GM21381 (cell line): ENCODE data around the gene SOX8.

ENCODE experiments used
- ATAC-seq: cut with Tn5 transposase; IDR thresholded peaks from one replicate; pipeline ENCODE4 v1.9.1; 2021; ENCODE audit warnings: mild to moderate bottlenecking, moderate library complexity; ENCODE audit not compliant: unreplicated experiment

The SOX8 gene

DNA sequence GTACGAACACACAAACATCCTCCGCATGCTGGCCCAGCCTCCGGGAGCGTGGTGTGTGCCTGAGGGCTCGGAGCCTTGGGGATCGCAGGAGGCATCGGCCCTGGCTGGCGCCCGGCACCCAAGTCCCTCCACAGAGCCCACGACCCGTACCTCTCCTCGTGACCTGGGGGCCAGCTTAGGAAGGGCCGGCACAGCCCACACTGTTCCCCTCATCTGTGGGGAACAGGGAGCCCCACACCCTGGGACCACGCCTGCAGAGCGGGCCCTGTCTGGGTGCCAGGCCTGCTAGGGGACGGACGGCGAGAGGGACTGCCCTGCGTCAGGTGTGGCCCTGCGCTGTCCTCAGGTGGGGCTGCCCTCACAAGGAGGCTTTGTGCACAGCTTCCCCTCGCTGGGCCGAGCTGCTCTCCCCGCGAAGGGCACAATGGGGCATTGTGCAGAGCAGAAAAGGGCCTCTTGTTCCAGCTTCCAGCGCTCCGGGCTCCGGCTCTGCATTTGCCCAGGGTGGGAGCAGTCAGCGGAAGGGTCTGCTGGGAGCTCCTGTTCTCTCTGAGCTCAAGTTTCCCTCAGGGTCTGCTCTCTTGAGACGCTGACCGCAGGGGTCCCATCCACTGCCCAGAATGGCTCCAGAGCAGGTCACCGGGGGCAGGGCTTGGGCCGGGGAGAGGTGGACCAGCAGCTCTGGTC lies 9.1 kb upstream of the SOX8 start:
- no peak for ATAC-seq

DNA sequence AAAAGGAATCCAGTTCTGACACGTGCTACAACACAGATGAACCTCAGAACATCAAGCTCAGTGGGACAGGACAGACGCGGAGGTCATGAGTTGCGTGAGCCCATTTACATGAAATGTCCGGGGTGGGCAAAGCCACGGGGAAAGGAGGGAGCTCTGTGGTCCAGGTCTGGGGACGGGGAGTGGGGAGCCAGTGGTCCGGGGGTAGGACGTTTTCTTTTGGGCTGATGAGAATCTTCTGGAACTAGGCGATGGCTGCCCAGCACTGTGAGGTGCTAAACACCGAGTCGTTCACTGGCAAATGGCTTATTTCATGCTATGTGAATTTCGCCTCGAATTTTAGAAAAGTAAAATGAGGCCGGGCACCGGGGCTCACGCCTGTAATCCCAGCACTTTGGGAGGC lies 8.2 kb upstream of the SOX8 start:
- ATAC-seq, result no peak

DNA sequence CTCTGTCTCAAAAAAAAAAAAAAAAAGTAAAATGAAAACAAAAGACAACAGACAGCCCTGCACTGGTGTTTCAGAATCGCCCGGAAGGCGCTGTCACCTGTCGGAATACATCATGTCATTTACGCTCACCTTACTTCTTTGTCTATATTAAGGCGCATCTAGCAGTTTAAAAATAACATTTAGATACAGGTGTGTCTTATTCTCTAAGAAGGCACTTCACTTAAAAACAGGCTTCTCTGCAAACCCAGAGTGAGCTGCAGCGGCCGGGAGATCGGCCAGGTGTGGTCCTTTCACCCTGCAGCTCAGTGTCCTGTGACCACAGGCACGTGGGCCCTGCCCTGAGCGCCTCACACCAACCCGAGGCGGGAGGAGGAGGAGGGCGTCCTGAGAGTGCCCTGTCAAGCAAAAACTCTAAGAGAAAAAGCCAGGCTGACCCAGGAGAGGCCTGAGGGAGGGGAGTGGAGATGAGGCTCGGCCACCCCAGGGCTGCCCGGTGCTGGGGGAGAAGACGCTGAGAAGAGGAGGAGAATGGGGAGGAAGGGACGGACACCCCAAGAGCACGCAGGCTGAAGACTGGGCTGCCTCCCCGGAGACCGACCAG lies 7.5 kb upstream of the SOX8 start:
- ATAC-seq, result no peak

DNA sequence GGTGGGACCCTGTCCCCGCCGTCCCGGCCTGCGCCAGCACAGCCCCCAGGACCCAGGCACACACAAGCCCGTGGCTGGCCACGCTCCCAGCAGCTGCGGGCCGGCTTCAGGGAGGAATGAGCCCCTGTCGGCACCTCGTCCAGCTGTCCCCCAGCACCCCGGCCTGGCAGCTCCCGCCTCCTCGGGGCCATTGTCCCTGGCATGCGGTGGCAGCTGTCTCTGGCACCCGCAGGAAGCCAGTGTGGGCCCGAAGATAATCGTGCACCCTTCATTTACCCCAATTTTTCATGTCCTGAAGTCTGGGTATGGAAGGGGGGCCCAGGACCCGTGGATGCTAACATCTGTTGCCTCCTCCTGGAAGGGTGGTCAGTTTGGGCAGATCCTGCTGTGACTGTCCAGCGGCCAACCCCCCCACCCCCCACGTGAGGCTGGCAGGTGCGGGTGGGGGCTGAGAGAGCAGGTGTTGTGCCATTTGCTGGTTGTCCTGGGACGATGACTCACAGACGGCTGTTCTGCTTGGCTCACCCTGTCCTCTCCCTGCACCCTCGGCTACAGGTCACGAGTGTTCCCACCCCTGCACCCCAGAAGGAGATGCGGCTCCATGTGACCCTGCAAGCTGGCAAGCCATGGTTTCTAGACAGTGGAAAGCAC lies 6.8 kb upstream of the SOX8 start:
- no peak for ATAC-seq

DNA sequence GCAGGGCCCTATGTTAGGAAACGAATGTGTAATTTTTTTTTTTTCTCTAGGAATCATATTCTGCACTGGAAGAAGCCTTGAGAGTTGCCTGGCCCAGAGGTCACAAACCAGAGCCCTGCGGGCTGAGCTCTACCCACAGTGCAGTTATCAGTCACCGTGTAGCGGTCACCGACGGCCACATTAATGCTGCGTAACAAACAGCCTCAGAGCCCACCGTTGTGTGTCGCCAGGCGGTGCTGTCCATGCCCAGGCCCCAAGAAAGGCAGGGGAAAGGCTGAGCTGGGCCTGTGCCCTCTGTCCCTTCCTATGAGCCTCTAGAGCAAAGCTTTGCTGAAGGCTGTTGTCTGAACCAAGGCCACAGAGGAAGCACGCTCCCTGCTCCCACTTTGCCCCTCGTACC lies 6.3 kb upstream of the SOX8 start:
- ATAC-seq, result no peak

DNA sequence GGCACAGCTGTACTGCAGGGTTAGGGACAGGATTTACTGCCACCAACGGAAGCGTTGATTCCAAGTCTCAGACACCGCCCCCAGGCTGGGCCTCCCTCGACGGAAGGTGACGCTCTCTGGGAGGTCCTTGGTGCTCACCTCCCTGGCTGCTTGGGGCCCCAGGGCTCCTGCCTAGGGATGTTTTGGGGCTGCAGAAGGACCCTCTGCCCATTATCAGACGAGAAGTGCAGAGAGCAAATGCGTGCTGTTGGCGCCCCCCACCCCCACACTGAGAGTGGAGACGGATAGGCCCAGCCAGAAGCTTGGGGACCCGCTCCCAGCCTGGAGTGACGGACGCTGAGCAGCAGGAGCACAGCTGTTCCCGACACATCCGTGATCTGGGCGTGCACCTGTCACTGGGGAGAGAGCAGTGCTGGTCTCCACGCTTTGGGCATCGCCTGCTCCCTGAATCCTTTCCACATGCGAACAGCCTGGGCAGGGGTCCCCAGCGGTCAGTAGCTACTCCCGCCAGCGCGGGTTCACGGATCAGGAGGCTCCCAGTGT lies 5.1 kb upstream of the SOX8 start:
- no peak for ATAC-seq

DNA sequence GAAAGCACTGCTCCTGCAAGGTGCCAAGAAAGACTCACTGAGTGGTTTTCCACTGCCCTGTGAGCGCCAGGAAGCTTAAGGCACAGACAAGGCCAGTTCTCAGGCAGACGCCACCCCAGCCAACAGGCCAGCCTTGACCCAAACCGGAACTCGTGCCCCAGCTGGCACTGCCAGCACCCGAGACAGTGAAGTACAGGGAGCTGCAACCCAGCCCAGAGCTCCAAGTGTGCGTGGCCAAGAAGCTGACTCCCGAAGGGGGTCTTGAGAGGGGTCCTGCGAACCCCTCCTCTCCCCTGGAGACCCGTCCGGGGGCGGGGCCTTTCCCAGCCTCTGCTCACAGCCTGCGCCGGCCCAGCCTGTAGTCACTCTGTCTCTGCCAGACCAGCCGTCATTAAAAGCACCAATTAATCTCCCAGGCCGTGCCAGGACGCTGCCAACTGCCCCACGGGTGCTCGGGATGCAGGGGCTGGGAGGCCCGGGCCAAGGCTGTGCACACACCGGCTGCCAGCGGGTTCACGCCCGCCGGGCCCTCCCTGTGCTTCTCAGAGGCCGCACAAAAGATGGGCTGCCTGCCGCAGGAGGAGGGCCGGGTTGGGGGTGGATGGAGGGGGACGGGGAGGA lies 4.4 kb upstream of the SOX8 start:
- no peak for ATAC-seq

DNA sequence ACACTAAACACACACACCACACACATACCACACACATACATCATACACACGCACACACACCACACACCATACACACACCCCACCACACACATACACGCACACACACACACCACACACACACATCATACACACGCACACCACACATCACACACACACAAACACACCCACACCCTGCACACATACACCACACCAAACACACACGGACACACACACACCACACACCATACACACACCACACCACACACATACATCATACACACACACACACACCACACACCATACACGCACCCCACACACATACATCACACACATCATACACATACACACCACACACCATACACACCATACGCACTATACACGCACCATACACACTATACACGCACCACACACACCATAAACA lies 3.7 kb upstream of the SOX8 start:
- ATAC-seq, result no peak

DNA sequence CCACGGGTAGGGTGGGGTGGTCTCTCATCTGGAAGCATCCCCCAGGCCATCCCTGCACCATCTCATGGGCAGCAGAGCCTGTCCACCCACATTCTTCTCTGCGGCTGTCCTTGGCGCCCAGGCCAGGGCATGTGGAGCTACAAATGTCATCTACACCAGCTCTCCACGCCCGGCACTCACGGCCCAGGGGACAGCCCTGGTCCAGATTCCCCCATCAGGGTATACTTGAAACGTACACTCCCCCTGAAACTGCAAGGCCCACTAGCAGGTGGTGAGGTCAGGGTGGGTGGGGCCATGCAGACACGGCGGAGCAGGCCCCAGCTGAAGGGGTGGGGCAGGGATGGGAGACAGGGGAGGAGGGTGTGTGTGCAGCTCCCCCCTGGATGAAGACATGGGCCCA lies 3.2 kb upstream of the SOX8 start:
- no peak for ATAC-seq

DNA sequence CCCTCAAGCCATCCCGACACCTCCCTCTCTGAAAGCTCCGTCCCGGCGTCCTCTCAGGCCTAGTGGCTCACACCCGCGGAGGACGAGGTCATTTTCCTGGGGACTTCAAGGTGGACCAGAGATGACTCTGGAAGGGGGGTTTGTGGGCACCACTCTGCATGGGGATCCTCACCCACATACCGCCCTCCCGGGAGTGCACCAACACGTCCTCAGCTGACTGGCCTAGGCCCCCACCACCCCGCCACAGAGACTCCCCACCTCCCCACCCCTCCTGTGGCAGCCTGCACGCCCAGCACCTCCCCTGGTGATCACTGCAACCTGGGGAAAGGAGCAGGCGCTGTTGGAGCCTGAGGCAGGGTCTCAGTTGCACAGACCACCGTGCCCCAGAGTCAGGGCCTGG lies 2.4 kb upstream of the SOX8 start:
- no peak for ATAC-seq

DNA sequence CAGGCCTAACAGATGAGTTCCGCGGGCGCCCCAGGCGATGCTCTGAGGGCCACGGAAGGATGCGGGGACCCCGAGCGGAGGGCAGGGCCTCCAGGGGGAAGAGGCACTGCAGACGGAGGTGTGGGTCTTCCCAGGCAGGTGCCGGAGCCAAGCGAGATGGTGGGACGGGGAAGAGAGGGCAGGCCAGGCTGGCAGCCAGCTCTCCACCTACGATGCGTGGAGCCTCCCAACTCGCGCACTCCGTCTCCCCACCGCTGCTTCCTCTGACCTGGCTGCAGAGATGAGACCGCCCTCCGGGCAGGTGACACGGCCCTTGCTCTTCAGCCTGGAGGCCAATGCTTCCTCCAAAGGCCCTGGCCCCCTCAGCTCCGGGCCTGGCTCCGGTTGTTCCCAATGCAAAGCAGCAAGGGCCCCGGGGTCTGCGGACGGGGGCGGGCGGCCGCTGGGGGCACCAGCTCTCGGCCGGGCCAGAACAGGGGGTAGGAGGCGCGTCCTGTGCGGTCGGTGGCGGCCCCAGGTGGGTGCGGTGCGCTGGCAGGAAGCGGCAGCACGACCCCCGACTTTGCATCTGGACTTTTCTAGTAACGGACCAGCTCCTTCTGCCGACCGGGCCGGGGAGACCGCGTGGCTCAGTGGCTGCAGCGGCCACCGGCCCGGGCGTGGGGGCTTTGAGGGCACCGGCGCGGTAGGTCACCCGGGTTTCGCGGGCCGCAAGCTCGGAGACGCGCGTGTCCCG lies 1.5 kb upstream of the SOX8 start:
- no peak for ATAC-seq

DNA sequence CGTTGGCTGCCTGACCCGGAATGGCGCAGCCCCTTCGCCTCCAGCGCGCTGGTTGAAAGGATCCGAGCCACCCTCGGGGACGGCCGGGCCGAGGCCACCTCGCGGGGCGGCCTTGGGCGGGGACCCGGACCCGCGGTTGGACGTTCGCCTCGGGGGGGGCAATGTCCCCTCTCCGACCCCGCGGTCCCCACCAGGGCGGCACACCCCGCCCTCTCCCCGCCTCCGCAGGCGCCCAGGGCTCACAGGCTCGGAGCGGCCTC lies 1.0 kb upstream of the SOX8 start:
- no peak for ATAC-seq

DNA sequence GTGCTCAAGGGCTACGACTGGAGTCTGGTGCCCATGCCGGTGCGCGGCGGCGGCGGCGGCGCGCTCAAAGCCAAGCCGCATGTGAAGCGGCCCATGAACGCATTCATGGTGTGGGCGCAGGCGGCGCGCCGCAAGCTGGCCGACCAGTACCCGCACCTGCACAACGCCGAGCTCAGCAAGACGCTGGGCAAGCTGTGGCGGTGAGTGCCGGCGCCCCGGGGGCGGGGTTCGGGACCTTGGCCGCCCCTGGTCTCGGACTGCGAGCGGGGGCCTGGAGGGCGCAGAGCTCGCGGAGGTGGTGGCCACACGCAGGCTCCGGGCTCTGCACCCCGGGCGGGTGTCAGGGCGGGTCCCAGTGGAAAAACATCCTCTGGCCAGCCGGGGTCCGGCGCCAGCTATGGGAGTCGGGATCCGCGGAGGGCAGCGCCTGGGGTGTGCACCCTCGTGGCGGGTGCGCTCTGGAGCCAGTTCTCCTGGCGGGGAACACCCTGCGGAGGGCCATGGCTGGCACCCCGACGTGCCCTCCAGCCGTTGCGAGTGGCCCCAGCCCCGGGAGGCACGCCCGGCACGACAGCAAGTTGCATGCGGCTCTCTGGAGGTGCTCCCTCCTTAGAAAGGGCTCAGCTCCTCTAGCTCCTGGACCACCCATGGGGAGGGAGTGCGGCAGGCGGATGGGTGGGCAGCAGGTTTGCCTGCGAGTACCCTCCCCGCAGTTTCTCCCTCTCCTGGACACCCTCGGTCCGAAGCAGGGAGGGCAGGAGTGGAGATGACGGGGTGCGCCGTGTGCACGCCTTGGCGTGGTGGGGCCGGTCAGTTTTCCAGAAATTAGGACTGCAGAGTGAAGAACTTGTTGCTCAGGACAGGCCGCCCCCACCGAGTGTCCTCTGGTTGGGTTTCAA lies 824 bp downstream of the SOX8 start:
- no peak for ATAC-seq

DNA sequence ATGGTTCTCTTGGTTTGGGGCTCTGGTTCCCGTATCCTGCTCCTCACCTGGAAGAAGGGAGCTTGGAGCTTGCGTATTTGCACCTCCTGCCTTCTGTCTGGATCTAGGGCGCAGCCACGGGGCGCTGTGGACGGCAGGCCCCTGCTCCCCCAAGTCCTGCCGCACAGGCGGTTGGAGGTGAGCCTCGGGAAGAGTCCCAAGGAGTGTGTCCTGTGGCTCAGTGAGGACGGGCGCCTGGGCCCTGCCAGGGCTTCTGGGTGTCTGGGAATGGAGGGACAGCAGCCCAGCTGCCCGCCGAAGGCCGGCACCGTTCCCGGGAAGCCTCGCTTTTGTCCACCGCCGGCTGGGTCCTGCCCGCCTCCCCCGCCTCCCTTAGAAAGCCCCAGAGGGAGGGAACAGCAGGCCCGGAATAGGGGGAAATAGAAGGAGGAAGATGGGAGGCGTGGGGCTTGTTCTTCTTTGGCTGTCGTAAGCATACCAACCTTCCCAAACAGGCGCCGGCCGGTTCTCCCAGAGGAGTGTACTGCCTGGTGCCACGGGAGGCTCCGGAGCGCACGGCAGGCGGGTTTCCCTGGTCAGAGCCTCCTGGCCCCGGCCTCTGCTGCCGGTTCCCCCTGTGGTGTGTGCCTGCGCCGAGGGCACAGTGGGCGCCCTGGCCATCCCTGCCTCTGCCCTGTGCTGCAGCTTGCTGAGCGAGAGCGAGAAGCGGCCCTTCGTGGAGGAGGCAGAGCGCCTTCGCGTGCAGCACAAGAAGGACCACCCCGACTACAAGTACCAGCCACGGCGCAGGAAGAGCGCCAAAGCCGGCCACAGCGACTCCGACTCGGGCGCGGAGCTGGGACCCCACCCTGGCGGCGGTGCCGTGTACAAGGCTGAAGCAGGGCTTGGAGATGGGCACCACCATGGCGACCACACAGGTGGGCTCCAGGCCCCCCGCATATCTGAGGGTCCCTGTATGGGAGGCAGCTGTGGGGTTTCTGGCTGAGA lies 1.8 kb downstream of the SOX8 start:
- ATAC-seq, result no peak

DNA sequence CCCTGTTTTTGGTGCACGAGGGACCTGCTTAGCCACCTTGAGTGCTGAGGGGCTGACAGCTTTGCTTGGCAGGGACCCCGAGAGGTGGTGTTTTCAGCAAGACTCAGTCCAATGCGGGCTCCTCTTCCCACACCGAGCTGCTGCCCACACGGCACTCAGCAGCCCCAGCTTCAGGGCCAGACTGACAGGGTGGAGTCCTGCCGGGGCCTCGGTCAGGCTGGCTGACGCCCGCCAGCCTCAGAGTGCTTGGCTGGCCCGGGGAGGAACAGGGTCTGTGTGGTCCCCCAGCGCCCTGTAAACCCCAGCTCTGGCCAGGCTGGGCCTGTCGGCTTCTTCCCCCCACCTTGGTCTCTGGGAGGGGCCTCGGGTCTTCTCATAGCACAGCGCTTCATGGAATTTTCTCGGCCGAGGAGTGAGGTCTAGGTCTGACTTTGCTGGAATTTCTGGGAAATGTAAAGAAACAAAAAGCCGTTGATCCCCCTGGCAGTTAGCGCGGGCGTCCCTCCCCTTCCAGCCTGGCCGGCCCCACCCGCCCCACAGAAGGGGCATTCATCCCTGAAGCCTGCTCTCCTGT lies 2.6 kb downstream of the SOX8 start:
- ATAC-seq, result no peak

DNA sequence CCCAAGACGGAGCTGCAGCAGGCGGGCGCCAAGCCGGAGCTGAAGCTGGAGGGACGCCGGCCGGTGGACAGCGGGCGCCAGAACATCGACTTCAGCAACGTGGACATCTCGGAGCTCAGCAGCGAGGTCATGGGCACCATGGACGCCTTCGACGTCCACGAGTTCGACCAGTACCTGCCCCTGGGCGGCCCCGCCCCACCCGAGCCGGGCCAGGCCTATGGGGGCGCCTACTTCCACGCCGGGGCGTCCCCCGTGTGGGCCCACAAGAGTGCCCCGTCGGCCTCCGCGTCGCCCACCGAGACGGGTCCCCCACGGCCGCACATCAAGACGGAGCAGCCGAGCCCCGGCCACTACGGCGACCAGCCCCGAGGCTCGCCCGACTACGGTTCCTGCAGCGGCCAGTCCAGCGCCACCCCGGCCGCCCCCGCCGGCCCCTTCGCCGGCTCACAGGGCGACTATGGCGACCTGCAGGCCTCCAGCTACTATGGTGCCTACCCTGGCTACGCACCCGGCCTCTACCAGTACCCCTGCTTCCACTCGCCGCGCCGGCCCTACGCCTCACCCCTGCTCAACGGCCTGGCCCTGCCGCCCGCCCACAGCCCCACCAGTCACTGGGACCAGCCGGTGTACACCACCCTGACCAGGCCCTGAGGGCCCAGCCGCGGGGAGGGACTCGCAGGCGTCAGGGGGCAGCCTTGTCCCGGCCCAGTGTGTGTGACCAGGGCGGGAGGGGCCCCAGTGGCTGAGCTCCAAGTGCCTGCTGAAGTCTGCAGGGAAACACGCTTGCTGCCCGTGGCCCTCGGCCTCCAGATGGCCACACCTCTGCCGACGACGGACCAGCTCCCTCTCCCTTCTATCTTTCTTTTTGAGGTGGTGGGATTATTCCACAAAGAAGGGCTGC lies 3.4 kb downstream of the SOX8 start:
- no peak for ATAC-seq

DNA sequence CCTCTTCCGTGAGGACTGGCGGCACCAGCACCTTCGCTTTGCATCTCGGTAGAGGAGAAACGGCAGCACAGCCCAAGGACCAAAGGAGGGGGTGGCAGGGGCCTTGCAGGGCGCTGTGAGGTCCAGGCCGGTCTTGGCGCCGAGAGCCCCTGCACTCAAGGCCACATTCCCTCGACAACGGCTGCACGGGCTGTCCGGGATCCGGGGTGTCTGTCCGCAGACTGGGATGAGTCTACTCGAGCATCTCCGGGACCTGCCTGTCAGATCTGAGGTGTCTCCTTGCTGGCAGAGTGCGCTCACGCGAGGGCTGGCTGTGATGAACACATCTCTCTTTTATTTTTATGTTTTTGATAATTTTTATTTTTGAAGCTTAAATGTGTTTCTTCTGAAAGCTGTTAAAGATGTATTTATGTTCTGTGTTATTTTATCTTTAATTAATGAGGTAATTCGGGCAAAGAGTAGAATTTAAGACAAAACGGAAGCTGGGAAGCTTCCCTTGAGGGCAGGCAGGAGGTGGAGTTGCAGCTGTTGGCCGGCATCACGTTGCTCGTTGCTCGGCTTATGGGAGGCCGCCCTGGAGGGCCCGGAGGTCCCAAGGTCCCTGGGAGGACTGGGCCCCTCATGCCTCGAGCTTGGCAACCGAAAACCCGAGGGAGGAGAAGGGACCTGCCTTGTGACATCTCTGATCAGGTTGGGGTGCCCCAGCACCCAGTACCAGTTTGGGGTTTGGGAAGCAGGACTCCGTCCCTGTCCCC lies 4.3 kb downstream of the SOX8 start:
- no peak for ATAC-seq
